D341Med (cell line): ENCODE results near the gene PELO.
"Not testable (repeated sequence)": the region's sequence is repeated elsewhere in the genome, so short reads cannot be mapped to it uniquely, and the experiment has no call there.

Experiments
- DNase-seq: peaks from one replicate; pipeline ENCODE4 v3.0.0; 2012; ENCODE audit warnings: low spot score

Gene PELO, protein sequence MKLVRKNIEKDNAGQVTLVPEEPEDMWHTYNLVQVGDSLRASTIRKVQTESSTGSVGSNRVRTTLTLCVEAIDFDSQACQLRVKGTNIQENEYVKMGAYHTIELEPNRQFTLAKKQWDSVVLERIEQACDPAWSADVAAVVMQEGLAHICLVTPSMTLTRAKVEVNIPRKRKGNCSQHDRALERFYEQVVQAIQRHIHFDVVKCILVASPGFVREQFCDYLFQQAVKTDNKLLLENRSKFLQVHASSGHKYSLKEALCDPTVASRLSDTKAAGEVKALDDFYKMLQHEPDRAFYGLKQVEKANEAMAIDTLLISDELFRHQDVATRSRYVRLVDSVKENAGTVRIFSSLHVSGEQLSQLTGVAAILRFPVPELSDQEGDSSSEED

DNA sequence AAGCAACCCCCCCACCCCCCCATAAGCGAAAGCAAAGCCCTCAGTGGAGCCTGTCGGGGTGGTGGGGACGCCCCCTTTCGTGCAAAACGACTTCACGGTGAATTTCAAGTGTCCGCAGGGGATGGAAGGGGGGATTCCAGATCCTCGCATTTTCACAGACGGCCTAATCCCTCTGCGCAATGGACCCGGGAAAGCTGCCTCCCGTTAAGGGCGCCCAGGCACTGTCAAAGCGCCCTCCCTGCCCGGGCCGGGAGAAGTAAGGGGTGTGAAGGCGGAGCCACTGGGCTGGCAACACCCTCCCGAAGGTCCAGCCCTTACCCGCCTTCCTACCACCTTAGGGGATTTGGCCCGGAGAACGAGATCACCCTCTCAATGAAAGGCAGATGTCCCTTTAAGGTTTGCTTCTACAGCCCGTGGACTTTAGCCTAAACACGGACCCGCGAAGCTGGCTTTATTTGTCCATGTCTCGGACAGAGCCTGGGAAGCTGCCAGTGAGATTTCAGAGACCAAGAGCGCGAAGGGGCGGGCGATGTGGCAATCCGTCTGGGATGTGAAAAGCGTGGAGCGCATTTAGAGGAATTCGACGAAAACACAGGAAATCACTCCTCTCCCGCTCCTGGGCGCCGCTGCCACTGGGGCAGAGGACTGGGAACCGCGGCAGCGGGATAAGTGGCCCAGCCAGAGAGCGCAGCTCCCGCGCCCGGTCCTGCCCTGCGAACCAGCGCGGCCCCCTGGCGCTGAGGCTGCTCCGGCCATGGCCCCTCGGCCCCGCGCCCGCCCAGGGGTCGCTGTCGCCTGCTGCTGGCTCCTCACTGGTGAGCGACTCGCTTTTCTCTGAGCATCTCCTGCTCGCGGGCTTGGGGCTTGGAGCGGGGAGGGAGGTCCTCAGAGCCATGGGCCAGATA is at the start of gene PELO, which contains the start of gene ITGA1:
Gene PELO (plus strand): TSS at position 317 of the 905 bp plus-strand sequence. CDS start 12,479 bp downstream, outside the sequence.
Gene ITGA1 (plus strand): TSS at position 317 of the 905 bp plus-strand sequence. CDS start 438 bp downstream, at position 755.
- peak; percentile 64 for DNase-seq

DNA sequence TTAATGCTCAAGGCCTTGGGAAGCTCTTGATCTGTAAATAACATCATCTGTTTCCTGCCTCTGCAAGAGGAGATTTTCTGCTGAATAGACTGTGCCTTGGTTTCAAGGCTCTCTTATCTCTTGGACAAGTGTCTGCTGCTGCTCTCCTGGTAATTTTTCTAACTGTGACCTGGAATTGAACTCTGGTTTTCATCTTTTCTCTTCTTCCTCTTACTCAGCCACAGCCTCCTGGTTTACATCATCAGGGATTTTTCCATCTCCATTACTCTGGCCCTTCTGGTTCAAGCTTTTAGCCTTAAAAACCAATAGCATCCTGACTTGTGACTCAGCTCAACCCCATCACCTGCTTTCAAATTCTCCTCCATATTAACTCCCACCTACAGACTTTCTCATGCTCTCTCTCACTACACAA is 49.6 kb upstream of the PELO start:
- DNase-seq = no peak

DNA sequence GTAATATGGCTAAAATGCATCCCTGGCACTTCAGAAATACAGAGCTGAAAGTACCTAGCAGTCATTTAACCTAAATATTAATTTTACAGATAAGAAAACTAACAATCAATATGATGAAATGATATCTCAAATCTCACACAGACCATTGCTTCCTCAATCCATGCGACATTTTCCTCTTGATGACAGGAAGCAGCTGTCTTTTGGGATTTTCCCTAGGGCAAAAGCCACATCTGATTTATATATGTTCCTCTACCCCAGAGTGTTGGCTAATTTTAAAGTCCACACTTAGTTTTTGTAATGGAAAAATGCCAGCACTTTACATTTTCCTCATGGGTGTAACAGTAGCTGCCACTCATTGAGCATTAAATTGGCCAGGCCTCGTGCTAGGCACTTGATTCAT is 47.7 kb upstream of the PELO start:
- DNase-seq = no peak

DNA sequence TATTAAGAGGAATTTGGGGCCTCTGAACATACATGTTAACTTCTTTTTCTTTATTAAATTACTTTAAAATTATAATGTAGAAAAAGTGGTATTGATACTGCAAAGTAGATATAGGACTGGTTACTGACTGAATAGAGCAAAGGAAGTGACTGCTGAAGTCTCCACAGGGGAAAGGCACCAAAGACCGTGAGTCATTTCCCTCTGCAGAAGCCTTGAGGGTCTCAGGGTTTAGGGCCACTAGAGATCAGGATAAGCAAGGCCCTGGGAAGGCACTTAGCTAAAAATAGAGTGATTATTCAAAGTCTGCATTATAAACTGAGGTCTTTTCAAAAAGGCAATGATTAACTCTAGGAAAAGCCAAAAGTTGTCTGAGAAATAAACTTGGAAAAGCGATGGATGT is 44.7 kb upstream of the PELO start:
- no peak for DNase-seq

DNA sequence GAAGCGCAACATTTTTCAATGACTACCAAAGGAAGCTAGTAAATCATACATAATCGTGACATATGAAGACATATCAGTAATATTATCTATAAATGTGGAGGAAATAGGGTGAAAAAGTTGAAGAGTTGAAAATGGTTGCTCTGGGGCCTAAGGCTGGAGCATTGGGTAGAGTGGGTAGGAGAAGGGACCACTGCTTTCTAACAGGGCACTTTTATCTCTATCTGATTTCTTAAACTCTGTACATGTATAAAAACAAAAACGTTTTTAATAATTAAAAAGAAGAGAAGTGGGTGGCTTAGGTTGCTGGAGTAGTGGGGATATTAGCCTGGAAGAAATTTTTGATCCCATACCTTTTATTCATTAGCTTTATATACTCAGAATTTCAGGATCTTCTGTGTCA is 44.2 kb upstream of the PELO start:
- no peak for DNase-seq

DNA sequence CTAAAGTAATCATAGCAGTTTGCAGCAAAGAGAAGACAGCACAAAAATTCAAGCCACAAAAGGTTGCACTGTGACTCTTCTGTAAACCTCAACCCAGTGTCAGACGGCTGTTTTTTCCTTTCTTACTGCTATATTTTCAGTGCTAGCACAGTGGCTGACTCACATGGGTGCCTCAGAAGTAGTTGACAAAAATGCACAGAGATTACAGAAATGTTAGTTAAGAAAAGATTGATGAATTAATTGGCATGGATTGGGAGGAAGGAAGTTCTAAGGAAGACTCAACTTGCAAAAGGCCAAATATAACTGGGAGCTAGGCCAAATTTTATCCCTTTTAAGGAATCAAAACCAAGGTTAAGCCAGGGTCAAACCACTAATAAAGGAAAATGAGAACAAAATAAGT is 43.7 kb upstream of the PELO start:
- DNase-seq = no peak

DNA sequence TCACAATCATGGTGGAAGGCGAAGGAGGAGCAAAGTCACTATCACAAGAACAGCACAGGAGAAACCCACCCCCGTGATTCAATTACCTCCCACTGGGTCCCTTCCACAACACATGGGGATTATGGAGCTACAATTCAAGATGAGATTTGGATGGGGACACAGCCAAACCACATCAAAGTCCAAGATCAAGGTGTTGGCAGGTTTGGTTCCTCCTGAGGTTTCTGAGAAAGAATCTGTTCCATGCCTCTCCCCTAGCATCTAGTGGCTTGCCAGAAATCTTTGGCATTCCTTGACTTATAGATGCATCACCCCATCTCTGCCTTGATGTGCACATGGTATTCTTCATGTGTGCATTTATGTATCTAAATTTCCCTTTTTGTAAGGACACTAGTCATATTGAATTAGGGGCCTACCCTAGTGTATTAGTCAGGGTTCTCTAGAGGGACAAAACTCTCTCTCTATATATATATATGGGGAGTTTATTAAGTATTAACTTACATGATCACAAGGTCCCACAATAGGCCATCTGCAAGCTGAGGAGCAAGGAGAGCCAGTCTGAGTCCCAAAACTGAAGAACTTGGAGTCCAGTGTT is 42.8 kb upstream of the PELO start:
- DNase-seq = not testable (repeated sequence)

DNA sequence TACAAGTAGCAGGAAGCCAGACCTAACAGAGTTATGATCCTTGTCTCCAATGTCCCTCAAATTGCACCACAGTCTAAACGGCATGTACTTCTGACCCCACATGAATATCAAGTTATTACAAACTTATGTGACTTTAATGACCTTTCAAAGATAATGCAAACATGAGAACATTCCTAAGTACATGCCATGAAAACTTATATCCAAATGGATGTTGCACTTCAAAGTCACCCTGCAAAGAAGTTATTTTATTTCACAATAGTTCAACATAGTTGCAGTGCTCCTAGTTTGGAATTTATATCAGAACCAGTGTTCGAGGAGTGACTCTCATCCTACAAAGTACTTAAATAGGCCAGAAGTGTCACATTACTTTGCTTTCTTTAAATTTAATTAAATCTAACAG is 41.2 kb upstream of the PELO start:
- no peak for DNase-seq

DNA sequence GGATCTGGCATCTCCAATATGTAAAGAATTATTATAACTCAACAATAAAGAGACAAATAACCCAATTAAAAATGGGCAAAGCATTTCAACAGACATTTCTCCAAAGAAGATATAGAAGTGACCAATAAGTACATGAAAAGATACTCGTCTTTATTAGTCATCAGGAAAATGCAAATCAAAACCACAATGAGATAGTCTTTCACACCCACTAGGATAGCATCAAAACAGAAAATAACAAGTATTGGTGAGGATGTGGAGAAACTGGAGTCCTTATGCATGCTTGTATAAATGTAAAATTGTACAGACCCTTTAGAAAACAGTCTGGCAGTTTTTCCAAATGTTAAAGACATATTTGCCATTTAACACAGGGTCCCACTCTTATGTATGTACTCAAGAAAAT is 39.1 kb upstream of the PELO start:
- DNase-seq = no peak

DNA sequence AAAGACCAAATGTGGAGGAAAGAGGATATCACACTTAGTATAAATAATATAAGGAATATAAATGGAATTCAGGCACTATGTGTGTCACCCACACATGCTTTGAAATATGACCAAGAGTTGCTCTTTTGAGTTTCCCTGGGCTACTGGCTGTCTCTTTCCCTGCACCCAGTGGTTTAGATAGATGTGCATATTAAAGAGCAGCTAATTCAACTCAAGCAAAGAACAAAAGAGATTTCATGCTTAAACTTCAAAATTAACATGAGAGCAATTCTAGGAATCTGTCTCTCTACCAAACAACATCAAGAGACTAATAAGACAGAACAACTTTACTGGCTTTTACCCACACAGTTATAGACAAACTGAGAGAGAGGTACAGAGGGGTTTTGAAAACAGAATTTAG is 38.0 kb upstream of the PELO start:
- no peak for DNase-seq

DNA sequence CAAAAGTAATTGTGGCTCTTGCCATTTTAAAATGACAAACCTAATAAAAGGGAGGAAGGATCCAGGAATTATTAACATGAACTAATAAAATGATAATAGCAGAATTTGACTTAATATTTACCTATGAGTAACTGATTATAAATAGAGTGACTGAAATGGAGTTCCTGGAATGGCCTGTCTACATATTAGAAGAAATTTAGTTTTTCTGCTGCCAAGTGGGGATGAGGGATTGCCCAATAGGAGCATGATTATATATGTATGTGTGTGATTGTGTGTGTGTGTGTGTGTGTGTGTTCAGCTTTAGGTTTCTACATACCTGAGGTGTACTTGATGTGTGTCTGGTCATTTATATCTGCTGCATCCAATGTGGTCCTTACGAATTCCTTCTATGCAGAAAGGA is 36.6 kb upstream of the PELO start:
- no peak for DNase-seq

DNA sequence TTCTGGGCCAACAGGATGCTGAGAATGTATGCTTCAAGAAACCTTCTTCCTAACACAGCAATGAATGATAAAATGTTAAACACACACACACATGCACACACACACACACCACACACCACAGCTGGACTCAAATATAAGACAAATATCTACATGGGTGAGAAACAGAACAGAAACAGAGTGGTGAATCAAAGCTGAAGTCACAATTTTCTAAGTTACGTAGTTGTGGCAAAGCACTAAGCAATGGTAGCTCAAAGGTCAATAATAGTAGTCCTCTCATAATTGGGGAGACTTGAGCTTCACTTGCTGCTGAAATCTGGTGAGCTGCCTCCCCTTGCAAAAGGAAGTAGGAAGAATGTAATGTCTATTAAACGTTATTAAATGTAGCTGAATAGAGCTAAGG is 33.7 kb upstream of the PELO start:
- DNase-seq = no peak

DNA sequence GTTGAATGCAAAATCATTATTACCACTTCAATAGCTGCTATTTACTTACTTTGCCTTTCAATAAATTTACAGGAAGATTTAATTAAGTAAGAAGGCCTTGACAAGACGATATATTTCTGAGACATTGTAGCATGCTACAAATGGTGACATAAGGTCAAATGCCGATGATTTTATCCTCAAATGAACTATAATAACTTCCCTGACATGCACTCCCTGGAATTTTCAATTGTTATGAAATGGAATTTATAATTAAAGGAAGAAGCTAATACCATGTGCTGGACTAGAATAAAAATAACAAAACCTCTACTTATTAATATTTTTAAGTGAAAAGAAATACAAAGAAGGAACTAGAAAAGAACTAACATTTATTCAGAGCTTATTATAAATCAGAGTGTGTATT is 30.2 kb upstream of the PELO start:
- DNase-seq = no peak

DNA sequence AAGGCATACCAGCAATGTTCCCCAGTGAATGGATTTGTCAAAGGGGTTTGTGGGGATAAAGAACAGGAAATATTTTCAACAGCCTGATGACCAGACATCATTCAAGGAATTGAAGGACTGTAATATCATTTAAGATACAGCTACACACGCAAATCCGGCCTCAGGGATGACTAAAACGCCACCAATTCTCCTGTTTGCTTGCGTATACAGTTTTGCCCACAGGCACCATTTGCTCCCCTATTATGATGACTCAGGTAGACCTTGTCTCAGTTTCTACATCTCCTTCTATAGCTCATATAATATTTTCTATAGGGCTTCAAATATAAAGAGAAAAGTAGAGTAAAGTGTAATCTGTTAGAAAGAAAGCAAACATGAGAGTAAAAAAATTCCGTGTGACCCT is 29.7 kb upstream of the PELO start:
- DNase-seq = no peak

DNA sequence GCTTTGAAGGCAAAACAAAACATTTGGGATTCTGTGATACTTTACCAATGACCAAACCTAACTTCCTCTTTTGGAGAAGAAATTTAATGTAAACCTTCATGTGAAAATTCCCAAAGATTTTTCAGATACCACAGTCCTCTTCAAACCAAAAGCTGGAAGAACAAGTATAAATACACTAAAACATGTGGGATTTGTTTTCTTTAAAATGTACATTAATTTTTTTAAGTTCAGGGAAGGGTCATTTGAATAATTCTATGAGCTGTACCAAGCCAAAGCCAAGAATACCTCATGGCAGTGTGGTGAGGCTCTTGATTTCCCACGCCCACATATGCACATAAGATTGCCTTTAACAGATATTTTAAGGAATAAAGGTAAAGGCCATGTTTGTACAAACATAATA is 28.4 kb upstream of the PELO start:
- no peak for DNase-seq

DNA sequence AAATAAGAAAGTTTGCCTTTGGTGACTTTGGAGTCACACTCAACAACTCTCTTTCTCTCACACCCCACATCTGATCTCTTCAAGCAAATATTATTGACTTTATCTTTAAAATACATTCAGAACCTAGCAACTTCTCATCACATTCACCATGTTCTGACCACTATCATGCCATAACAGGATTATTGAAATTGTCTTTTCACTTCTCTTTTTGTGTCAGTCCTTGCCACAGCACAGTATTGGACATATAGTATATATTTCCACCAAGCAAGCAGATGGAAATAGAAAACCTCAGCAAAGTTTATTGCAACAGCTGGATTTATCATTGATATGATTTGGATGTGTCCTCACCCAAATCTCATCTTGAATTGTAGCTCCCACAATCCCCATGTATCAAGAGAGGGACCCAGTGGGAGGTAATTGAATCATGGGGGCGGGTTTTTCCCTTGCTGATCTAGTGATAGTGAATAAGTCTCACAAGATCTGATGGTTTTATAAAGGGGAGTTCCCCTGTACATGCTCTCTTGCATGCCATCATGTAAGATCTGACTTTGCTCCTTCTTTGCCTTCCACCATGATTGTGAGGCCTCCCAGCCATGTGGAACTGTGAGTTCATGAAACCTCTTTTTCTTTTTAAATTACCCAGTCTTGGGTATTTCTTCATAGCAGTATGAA is 26.9 kb upstream of the PELO start:
- DNase-seq = no peak

DNA sequence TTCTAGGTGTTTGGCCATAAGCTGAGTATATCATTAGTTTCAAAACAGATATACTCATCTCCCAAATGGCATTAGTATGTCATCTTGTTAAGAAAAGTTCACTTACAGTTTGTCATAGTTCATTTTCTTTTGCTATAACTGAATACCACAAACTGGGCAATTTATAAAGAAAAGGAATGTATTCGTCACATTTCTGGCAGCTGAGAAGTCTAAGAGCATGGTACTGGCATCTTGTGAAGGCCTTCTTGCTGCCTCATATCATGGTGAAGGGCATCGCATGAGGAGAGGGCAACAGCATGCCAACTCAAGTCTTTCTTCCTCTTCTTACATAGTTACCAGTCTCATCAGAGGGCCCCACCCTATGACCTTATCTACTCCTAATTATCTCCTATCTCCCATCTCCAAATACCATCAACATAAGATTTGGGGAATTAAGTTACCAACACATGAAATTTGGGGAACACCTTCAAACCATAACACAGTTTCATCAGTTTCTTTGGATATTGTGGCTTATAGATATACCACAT is 20.4 kb upstream of the PELO start:
- no peak for DNase-seq

DNA sequence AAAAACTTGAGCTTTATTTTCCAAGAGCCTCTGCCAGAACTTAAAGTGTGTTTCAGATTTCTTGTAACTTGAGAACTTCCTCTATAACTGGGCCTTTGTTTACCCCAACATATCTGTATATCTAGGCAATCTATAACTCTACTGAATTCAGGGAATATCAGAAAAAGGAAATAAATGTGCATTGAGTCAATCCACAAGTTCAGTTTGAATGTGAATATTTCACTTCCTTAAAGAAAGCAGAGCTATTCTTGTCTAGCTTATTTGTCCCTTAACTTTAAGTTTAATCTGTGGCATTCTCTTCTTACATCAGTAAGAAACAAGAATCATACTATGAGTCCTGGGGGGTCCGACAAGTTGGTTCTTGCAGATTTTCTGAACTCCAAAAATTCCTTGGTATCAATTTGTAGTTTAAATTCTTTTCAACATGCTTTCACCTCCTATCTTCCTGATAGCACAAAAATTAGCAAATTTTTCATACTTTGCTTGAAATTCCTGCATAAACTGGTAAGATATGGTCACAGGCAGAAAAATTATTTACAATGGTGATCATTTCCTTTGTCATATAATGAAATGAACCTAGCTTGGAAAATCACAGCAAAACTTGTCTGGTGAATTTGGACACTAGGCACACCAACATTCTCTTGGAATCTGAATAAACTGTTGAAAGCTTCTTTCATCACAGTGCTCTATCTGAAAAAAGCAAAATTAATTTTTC is 19.8 kb upstream of the PELO start:
- DNase-seq = no peak

DNA sequence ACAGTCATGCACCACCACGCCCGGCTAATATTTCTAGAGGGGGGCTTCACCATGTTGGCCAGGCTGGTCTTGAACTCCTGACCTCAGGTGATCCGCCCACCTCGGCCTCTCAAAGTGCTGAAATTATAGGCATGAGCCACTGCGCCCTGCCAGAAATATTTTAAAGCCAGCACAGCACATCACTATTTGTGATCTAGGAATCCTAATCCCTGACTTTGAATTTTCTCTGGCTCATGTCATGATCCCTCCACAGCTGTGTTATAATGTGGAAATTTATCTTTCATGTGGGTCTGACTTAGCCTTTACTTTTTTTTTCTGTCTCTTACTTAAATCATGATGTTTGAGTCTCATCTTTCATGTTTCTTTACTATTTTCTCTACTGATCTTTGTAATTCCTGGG is 18.7 kb upstream of the PELO start:
- DNase-seq = no peak

DNA sequence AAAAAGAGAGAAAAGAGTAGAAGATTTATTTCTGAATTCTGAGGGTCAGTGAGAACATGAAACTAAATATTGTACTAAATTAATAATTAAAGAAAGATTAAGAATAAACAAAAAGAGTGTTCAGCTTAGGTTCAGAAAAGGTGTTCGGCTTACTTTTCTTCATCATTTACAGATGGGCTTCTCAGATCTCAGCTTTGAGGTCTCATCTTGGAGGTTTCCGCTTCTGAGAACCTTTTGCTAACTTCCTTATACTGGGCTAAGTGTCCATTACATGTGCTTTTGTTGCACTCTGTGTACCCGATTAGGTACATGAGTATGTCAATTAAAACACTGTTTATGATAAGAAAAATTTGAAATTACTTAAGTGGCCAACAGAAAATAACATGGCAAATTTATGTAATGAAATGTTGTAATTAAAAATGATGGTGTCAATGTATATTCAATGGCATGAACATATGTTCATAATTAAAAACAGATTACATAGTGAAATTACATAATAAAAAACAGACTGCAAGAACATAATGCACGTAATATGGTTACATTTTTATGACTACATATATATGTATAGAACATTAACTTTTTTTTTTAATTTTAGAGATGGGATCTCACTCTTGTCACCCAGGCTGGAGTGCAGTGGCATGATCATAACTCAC is 17.3 kb upstream of the PELO start:
- DNase-seq = no peak
